SHP77 (cell line): ENCODE data around the gene HBQ1.
"Not testable (repeated sequence)": the region's sequence is repeated elsewhere in the genome, so short reads cannot be mapped to it uniquely, and the experiment has no call there.

Experiments
- DNase-seq, 2 experiments: peaks; one replicate each; lab custom pipeline; 2025; lab: John Stamatoyannopoulos, UW

Gene HBQ1

DNA sequence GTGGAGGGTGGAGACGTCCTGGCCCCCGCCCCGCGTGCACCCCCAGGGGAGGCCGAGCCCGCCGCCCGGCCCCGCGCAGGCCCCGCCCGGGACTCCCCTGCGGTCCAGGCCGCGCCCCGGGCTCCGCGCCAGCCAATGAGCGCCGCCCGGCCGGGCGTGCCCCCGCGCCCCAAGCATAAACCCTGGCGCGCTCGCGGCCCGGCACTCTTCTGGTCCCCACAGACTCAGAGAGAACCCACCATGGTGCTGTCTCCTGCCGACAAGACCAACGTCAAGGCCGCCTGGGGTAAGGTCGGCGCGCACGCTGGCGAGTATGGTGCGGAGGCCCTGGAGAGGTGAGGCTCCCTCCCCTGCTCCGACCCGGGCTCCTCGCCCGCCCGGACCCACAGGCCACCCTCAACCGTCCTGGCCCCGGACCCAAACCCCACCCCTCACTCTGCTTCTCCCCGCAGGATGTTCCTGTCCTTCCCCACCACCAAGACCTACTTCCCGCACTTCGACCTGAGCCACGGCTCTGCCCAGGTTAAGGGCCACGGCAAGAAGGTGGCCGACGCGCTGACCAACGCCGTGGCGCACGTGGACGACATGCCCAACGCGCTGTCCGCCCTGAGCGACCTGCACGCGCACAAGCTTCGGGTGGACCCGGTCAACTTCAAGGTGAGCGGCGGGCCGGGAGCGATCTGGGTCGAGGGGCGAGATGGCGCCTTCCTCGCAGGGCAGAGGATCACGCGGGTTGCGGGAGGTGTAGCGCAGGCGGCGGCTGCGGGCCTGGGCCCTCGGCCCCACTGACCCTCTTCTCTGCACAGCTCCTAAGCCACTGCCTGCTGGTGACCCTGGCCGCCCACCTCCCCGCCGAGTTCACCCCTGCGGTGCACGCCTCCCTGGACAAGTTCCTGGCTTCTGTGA is 3.5 kb upstream of the HBQ1 start, which contains the start of gene HBA1:
Gene HBA1, plus strand, starts transcription at position 204 of the 906 bp plus-strand sequence. Its CDS starts 37 bp downstream, at position 241.
- not testable (repeated sequence) for DNase-seq

DNA sequence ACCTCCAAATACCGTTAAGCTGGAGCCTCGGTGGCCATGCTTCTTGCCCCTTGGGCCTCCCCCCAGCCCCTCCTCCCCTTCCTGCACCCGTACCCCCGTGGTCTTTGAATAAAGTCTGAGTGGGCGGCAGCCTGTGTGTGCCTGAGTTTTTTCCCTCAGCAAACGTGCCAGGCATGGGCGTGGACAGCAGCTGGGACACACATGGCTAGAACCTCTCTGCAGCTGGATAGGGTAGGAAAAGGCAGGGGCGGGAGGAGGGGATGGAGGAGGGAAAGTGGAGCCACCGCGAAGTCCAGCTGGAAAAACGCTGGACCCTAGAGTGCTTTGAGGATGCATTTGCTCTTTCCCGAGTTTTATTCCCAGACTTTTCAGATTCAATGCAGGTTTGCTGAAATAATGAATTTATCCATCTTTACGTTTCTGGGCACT is 2.9 kb upstream of the HBQ1 start:
- DNase-seq, result no peak

GRCh38 chr16:177981-178667 is 2.1 kb upstream of the HBQ1 start:
- DNase-seq, result no peak

DNA sequence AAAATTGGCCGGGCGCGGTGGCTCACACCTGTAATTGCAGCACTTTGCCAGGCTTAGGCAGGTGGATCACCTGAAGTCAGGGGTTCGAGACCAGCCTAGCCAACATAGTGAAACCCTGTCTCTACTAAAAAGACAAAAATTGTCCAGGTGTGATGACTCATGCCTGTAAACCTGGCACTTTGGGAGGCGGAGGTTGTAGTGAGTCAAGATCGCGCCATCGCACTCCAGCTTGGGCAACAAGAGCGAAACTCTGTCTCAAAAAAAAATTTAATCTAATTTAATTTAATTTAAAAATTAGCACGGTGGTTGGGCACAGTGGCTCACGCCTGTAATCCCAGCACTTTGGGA is 1.6 kb upstream of the HBQ1 start:
- DNase-seq, result no peak

GRCh38 chr16:179211-180092 is 807 bp upstream of the HBQ1 start:
- no peak for DNase-seq

DNA sequence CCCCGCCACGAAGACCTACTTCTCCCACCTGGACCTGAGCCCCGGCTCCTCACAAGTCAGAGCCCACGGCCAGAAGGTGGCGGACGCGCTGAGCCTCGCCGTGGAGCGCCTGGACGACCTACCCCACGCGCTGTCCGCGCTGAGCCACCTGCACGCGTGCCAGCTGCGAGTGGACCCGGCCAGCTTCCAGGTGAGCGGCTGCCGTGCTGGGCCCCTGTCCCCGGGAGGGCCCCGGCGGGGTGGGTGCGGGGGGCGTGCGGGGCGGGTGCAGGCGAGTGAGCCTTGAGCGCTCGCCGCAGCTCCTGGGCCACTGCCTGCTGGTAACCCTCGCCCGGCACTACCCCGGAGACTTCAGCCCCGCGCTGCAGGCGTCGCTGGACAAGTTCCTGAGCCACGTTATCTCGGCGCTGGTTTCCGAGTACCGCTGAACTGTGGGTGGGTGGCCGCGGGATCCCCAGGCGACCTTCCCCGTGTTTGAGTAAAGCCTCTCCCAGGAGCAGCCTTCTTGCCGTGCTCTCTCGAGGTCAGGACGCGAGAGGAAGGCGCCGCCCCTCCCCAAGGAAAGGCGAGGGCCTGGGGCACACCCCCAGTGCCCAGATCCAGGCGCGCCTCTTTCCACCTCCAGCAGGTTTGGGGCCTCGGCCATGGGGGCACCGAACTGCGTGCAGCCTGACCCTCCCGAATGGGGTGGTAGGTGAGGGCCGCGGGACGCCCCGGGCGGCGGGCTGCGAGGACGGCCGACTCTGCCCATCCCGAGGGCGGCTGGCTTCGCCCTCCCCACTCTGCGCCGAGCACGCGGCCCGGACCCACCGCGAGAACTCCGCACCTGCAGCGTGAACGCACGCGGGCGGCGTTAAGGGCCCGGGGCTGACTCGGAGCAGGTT is 664 bp downstream of the HBQ1 start:
- peak; percentile 83 to 89 for DNase-seq

- no peak for DNase-seq
Observed at GRCh38 chr16:181565-182021, 1.3 kb downstream of the HBQ1 start.

DNA sequence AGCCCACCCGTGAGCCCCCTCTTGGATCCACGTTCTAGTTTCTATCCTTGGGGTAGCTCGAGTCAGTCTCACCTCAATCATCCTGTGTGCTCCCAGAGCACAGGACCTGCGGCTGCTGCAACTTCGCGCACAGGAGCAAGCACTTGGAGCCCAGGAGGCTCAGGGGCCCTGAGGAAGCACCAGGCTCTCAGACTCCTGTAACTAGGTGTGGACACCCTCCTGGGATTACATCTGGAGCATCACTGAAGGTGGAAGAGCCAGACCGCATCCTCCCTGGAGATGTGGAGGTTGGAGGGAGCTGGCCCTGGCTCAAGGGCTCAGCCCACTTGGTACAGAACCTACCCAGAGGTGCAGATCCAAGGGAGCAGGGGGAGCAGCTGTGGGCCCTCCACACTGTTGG is 2.7 kb downstream of the HBQ1 start:
- no peak for DNase-seq

DNA sequence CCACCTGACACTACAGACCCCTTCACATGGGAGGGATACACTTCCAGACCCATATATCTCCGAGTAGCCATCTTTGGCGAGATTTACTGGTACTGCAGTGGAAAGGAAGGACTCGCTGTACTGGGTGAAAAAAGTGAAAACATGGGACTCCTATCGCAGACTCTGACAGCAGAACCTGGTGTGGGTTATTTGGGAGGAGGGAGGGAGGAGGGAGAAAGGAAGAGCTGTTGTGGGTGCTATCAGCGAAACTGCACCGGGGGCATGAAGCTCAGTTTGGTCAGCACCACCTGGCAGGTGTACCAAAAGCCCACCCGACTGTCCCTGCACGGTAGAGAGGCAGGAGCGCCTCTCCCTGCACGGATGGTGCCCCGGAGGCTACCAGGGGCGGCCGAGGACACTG is 5.0 kb downstream of the HBQ1 start:
- DNase-seq, result no peak

DNA sequence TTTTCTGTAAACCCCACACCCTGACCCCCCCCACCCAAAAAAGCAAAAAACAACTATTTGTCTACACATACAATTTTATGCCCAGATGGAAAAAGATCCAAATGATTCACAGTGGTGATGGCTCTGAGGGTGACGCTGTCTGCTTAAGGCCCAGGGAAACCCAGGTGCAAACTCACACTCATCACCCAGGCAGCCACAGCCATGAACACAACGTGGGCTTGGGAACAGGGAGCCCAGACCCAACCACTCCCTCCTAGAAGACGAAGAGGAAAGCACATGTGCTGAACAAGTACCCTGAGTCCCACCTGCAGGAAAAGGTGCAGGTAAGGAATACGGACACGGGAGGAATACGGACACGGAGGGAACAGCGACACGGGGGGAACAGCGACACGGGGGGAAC is 5.4 kb downstream of the HBQ1 start:
- DNase-seq, result no peak

- no peak for DNase-seq
Observed at GRCh38 chr16:187330-187729, 7.1 kb downstream of the HBQ1 start.

DNA sequence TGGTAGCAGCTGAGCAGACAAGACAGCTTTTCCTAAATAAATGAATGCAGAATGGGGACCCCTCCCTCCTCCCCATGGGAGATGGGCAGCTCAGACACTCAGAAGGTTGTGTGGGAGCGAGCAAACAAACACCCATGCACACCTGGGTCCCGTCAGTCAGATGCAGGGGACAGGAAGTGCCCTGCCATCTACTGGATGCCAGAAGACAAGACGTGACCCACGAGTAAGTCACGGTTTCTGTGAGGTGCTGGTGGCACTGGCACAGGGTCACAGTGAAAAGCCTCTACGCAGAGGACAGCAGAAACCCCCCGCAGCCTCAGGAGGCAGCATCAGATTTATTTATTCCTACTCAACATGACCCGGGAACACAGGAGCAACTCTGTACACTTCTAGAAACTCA is 8.4 kb downstream of the HBQ1 start:
- DNase-seq, result no peak

DNA sequence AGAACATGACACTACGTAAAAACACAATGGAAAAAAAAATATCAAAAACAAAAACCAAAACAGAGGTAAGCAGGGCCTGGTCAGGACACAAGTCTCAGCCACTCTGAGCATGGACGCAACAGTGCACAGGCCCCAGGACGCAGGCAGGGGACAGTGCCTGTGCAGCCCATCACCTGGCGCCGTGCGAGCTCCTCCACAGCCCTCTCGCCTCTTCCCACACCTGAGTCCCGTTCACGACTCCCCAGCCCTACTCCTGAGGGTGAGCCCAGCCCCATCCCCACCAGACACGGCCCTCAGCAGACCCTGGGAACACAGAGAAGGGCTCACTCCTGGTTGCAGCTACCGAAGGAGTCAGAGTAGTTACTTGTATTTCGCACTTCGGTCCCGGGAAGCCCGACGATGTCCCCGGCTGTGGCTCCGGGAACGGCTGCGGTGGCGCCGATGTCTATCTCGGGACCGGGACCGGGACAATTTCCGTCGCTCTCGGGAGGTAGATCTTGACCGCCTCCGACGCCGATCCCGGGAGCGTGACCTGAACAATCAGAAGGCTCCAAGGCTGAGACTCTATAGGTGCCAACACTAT is 9.4 kb downstream of the HBQ1 start:
- no peak for DNase-seq

DNA sequence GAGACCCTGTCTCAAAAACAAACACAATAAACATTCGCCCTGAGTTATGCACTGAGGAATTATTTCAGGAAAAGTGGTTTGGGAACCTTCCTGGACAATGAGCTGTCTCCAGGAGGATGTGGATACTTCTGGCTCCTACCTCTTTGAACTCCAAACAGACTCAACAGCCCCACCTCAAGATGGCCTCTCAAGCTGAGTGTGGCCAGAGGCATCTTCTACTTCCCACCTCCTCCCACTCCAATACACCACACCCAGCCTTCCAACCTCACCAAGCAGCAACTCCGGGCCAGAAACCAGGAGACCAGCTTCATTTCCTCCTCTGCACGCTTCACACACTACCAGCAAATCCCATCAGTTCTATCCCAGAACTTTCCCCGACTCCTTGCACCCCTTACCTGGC is 11.6 kb downstream of the HBQ1 start:
- DNase-seq, result no peak

DNA sequence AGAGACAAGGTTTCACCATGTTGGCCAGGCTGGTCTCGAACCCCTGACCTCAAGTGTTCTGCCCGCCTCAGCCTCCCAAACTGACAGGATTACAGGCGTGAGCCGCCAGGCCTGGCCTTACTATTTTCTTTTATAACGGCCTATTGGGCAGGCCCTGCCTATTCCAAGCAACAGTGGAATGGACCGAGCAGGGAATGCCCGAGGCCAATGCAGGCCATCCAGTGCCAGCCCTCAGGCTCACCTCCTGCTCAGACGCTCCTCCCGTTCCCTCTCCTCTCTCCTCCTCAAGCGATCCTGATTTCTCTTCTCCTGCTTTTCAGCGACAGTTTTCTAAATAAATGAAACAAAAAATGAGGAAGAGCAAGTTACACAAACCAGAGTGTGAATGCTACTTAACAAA is 12.4 kb downstream of the HBQ1 start:
- no peak for DNase-seq

DNA sequence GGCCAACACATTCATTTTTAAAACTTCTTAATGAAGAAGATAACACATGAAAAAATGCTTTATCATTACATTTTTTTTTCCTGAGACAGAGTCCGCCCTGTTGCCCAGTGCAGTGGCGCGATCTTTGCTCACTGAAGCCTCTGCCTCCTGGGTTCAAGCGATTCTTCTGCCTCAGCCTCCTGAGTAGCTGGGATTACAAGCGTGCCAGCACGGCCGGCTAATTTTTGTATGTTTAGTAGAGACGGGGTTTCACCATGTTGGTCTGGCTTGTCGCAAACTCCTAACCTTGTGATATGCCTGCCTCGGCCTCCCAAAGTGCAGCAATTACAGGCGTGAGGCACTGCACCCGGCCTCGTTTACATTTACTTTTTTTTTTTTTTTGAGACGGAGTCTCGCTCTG is 13.2 kb downstream of the HBQ1 start:
- no peak for DNase-seq

- no peak for DNase-seq
Observed at GRCh38 chr16:194516-194915, 14.3 kb downstream of the HBQ1 start.

- no peak for DNase-seq
Observed at GRCh38 chr16:200388-200787, 20.1 kb downstream of the HBQ1 start.

GRCh38 chr16:203246-203645 is 23.0 kb downstream of the HBQ1 start:
- DNase-seq, result no peak

DNA sequence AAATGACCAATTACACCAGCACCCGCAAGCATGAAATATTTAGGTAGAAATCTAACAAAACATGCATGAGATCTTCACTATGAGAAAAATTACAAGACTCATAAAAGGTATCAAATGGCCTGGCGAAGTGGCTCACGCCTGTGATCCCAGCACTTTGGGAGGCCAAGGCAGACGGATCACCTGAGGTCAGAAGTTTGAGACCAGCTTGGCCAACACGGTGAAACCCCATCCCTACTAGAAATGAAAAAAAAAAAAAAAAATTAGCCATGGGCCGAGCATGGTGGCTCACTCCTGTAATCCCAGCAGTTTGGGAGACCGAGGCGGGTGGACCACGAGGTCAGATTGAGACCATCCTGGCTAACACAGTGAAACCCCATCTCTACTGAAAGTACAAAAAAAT is 23.8 kb downstream of the HBQ1 start:
- DNase-seq, result not testable (repeated sequence)

DNA sequence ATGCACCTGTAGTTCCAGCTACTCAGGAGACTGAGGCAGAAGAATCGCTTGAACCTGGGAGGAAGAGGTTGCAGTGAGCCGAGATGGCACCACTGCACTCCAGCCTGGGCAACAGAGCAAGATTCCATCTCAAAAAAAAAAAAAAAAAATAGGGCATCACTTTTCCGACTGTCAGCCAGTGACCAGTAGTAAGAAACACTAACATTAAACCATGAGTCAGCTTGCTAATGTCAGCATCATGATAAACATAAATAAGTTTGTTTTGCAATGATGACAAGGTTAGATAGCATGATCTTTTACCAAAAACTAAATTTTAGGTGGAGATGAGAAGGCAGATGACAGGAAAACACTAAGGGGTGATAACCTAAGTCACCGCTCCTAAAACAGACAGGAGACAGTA is 29.1 kb downstream of the HBQ1 start:
- DNase-seq, result not testable (repeated sequence)
